ENCODE results near the gene TJAP1.

GRCh38 chr6:43454290-43454695 is 23.1 kb upstream of the TJAP1 start:
- TF ChIP-seq CTCF (IDR thresholded peaks at IDR 0.05; ENCODE audit: control extremely low read depth in 1 of 3, insufficient read depth in 1 of 3, low read depth in 1 of 3, low read length in 3 of 3) (peak in 2 of 3 experiments; percentile 93; a peak in 3 of 4 replicates), TEAD4 (IDR thresholded peaks at IDR 0.05; ENCODE audit: low read depth, low read length) (no peak), SIRT6 (IDR thresholded peaks at IDR 0.05; ENCODE audit: low read length) (no peak), GTF2F1 (IDR thresholded peaks at IDR 0.05; ENCODE audit: borderline replicate concordance, low read depth, low read length) (no peak), POLR2AphosphoS5 (IDR thresholded peaks at IDR 0.05; ENCODE audit: low read depth, low read length) (no peak)
- TF ChIP-seq, protein P1, sequence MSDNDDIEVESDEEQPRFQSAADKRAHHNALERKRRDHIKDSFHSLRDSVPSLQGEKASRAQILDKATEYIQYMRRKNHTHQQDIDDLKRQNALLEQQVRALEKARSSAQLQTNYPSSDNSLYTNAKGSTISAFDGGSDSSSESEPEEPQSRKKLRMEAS (IDR thresholded peaks at IDR 0.05) = 0 out of 2 replicates have a peak, but pooled peaks have one; percentile 52

Data from H1 (cell line).